NCI-H2081 treated with DMSO at 0.1 percent for 48 hours (cell line): Measurements from ENCODE around the gene DTHD1.

Source experiments
- DNase-seq: peaks from one replicate; lab custom pipeline; 2025; lab: John Stamatoyannopoulos, UW

DTHD1 gene

DNA sequence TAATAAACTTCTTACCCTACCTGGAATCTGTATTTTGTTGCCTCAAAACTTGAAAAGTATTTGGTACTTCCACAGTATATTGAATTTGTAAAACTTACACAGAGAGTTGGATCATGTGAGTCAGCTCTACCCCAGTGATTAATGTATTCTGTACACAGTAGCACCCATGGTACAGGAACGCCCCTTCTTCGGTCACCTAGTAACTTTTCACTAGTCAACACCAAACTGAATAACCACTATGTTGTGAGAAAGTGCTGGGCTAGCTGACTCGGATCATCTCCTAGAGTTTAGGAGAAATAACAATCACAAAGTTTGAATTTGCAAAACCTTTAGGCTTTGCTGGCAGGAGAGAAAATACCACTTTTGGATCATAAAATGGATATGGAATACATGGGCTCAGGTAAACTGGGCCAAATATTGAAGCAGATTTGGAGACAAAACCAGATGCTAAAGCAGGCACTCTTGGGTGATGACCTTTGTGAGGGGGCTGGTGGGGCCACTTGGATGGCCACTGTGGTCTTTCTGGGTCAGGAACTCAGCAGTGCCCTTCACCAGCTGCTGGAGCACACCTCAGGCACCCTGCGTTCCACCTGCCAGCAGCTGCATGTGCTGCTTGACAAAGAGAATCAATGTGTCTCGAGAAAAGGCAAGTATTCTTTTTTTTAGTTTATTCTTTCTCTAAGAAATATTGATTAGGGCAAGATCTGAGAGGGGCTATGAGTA lies at the start of gene DTHD1:
TSS of gene DTHD1 (plus strand) at position 233 of the 723 bp plus-strand sequence. CDS start at position 376, 143 bp downstream.
- no peak for DNase-seq

DNA sequence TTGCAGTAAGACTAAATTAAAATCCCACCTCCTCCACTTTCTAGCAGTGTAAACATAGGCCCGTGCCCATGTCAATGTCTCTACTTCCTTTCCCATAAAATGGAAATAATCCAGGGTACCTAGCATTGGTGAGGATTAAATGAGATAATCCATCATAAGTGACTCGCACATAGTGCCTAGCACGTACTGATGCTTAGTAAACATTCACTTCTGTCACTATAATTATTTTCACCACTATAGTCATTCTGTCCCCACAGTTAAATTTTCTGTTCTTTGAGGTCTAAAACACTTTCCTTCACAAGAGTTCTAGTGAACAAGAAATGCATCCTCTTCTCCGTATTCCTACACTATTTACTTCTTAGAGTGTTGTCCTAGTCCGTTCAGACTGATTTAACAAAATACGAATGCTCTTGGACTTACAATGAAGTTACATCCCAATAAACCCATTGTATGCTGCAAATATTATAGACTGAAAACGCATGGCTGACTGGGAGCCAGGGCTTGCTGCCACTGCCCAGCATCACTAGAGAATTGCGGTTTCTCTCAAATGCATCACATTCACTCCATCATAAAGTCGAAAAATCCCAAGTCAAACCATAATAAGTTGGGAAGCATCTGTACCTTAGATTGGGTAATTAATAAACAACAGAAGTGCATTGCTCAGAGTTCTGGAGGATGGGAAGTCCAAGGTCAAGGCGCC lies 47.7 kb upstream of the DTHD1 start:
- DNase-seq = no peak

DNA sequence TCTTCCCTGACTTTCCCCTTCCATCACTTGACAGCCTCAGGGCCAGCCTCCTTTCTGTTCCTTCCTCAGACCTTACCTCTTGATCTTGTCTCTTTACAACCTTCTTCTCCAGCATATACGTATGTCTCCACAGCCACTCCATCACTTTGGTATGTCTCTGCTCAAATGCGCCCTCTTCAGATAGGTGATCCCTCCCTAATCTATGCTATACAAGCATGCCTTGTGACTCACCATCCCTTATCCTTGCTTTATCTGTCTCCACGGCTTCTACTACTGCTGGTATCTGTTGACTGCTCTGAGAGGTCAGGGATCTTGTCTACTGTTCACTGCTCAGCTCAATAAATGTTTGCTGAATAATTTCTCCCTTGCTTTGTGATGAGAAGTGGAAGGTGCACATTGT lies 46.1 kb upstream of the DTHD1 start:
- no peak for DNase-seq

DNA sequence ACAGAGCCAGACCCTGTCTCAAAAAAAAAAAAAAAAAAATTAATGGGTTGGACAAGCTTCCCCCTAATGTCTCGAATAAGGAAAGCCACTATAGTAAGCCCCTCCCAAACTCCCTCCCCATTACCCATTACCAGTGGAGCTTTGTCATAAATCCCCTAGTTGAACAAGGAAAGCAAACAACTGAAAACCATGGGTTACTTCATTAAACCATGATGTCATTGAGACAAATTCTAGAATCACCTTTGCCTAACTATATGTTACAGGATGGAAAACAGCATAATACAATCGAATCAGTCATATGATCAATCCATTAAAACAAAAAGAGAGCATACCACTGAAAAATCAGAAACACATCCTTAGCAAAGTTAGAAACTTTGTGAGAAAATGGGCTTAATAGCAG lies 45.3 kb upstream of the DTHD1 start:
- no peak for DNase-seq

DNA sequence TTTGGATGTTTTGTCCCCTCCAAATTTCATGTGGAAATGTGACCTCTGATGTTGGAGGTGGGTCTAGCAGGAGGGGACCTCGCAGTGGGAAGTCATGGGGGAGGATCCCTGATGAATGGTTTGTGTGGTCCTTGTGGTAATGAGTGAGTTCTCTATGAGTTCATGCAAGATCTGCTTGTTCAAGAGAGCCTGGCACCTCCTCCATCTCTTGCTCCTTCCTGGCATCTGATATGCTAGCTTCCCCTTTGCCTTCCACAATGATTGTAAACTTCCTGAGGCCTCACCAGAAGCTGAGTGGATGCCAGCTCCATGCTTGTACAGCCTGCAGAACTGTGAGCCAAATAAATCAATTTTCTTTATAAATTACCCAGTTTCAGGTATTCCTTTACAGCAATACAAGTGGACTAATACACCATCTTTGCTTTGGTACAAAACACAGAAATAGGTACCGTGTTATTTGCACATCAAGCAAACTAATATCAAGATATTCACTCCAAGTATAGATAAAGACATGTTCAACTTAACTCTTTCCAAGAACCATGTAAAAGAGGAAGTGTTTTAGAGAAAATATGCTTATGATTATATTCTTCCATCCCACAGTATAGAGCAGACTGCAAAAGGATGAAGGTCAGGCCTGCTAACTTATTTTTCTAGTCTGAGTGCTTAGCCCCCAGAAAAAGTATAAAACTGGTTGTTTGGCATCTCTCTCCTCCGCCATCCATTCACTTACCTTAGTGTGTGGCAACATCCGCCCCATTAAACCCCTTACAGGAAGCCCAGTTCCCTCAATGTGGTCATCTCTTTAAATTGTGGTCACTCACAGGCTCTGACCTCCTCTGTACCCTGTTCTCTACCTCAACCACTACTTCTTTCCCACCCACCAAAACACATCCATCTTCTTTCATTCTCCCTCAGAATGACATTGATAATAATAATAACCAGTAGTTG lies 43.8 kb upstream of the DTHD1 start:
- no peak for DNase-seq

DNA sequence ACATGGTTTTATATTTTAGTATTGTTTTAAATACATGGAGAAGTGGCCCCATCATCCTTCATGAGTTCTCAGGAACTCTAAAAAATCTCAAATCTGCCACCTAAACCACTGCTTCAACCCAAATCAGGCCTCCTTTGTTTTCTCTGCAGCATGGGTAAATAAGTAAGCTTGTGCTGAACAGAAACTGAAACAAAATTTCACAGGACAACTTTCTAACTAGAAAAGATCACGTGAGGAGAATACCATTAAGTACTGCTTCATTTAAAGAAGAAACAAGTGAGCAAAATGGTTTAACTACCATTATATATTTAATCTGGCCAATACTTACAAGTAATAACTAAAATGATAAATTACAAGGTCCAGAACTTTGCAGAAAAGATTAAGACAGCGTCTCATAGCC lies 39.6 kb upstream of the DTHD1 start:
- no peak for DNase-seq

DNA sequence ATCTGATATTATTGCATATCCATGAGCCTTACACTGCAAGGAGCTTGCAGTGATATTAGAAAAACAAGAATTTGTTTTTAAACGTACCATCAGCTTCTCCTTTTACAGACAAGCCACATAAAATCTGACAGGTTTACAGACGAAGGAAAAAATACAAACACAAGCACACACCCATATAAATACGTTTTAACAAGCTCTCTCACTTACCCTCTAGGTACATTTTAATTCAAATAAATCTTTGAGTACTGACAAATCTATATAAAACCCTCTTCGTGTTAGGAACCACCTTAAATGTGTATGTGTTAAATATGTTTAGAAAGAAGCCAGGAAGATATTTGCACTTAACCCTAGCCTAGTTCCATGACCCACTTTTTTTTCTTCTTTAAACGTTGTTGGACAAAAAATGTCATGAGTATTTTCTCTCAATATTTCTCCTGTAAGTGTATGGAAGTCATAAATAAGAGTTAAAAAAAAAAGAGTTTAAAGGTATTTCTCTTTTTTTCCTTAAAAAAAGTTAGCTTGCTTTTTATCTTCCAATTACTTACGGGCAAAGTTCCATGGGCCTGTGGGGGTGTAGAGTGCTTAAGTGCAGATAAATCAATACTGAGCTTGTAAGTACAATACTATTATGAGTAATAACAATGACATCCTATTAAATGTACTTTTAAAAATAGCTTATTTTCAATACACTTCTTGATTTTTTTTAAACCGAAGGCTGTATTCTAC lies 38.6 kb upstream of the DTHD1 start:
- DNase-seq = no peak

DNA sequence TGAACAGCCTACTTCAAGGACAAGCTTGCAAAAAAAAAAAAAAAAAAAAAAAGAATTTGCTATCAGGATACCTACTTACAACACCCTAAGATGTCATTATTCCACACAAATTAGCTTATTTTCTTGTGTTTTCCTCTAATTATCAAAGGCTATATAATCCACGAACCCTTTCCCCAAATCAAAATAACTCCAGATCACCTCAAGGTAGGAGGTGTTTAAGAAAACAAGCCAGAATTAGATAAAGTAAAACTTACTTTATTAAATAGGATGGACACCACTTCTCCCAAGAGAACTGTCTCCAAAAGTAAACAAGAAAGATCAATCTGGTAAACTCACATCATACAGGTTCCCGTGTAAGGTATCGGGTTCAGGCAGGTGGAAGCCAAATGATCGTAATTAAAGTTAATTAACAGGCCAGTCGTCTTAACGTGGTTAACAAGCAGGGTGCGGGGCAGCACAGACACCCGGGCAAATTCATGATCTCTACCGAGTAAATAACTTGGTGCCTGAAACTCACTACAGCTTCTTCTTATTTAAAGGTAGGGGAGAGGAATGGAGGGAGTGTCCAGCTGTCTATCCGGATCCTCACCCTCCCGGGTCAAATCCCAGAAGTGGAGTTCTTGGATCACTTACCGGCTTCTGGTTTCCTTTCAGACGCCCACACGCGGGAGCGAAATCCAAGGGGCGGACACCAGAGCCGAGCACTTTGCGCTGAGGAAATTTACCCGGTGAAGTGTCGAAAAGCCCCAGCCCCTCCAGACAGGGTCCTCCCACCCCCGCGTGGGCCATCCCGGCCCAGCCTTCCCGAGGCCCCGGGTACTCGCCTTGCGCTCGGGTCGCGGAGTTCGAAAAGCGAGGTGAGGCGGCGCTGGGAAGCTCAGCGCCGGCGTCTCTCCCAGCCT lies 37.8 kb upstream of the DTHD1 start:
- no peak for DNase-seq

DNA sequence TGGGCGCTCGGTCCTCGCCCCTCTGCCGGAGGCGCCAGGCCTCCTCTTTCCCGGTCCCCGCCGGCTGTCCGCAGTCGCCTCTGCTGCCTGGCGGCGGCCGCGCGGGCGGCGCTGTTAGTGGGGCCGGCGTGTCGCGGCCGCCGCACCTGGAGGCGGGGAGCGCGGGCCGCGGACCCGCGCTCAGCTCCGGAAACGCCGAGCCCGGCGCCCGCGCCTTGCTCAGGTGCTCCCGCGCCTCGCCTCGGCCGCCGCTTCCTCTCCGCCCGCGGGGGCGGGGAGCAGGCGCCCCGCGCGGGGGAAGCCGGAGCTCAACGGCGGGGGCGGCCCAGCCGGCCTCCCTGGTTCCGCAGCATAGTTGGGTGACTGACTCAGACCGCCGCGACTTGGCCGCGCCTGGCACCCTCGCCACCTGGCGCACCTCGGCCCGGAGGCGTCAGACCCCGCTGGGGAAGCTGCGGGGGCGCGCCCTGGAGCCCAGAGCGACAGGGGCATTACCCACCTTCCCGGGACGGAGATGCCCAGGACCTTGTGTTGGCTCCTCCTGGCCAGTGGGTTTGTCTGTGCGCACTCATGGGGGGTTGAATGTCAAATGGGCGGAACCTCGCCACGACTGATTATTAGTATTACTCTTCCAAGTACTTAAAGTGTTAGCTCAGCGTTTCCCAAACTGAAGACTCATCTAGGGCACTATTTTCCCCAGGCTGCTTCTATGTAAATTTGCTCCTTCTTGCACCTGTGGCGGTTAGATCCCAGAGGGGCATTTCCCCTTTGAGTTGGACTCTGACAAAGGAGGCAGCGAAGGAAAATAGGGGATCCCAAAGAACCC lies 36.9 kb upstream of the DTHD1 start, which contains the start of gene ARAP2:
TSS of gene ARAP2 (minus strand) at position 258 of the 826 bp plus-strand sequence. CDS start 15,028 bp downstream, outside the sequence.
- DNase-seq = no peak

DNA sequence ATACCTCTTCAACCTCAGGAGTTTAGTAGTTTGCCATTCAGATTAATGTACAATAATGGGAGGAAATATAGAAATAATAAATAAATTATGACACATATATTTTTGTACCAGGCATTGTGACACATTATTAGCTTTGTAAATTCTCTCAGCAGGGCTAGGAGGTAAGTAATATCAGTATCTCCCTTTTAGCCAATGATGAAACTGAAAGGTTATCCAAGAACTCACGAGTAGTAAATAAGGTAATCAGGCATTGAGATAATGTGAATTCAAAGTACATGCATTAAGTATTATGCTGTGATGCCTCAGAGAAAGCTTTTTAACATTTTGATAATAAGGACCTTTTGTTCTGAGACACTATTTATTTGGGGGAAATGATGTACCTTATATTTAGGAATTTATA lies 31.8 kb upstream of the DTHD1 start:
- no peak for DNase-seq

DNA sequence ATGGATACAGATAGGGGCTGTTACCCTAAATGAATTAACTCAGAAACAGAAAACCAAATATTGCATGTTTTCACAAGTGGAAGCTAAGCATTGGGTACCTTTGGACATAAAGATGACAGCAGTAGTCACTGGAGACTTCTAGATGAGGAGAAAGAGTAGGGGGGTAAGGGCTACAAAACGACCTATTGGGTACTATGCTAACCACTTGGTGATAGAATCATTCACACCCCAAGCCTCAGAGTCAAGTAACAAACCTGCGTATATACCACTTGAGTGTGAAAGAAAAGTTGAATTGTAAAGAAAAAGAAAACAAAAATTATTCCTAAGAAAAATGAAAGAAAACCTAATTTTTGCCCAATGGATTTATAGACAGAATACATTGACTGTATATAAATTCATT lies 29.4 kb upstream of the DTHD1 start:
- DNase-seq = no peak

DNA sequence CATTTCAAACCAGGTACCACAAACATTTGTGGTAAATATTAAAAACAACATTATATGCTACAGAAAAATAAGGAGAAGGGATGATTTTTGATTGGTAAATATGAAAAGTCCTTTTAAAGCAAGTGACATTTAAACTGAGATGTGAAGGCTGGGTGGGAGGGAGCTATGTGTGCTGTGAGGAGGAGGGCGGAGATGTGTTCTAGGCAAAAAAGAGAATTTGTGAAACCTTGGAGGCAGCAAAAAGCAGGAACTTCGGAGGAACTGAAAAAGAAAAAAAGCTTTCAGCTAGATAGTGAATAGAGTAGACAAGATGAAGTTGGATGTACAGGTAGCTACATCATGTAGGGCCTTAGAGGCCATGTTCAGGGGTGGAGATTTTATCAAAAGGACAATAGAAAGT lies 27.0 kb upstream of the DTHD1 start:
- DNase-seq = no peak

DNA sequence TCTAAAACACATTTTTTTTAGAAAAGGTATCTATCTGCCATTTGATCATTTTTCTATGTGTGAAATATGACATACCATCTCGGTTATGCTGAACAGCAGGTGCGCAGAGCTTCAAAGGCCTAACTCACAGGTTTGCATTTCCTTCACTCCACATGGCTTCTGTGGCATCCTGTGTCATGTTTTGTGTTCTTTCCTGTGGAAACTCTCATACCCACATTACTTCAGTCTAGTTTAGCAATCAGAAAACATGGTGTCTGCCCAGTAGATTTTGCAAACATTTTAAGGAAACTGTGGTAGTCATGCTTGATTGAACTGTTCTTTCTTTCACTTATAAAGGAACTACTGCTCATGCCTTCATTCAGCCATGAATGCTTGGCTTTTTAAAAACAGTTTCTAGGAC lies 25.8 kb upstream of the DTHD1 start:
- no peak for DNase-seq

DNA sequence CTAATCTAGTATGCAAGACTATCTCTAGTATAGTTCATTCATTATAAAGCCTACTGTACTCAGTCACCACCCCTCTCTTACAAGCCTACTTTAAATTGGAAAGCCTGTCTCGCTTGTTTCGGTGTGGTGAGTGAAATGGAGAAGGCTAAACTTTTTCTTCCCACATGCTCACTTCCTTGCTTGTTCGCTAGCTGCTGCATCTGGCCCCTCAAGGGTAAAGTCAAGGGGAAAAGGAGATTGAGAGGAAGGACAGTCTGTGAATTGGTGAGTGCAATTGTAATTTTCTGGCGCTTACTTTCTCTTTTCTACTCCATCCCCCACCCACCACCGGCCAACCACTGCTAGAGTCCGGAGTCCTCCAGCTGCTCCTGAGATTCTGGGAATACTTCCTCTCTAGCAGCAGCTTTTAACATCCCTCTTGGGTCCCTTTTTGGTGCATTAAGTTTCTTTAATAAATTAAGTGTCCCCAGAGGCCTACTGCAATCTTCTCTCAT lies 25.0 kb upstream of the DTHD1 start:
- no peak for DNase-seq

DNA sequence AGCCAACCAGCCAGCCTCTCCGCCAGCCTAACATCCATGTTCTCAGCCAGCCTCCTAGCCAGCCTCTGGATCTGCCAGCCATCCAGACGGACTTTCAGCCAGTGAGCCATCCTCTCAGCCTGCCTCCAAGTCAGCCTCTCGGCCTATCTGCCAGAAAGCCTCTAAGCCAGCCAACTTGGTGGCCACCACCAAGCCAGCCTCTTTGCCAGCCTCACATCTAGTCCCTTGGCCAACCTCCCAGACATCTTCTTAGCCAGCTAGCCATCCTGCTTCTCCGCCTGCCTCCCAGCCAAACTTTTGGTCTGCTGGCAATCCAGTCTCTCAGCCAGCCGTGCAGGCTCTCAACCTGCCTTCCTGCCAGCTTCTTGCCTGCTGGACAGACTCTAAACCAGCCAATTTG lies 20.7 kb upstream of the DTHD1 start:
- DNase-seq = no peak

DNA sequence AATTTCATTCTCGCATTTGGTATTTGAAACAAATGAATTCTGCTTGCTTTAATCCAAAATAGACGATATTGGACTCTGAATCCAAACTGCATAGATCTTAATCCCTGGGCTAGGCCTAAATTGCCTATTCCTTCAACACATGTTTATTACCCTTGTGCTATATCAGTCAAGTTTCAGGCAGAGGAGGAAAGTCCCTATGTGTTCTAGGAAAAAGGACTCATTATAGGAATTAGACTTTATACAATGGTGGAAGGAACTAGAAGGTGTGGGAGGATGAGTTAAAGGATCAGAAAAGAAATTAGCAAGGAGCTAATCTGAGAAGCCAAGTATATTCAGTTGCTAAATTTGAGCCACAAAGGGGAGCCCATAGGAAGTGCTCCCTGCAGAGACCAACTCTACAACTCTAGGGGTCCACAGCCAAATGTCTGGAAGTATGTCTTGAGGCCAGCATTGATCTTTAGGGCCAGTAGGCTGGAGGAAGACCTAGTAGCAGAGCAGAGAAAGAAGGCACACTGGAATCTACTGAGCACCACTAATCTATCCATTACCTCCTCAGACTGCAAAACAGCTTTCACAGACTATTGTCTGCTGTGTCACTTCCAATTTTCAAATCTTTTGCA lies 17.1 kb upstream of the DTHD1 start:
- no peak for DNase-seq

DNA sequence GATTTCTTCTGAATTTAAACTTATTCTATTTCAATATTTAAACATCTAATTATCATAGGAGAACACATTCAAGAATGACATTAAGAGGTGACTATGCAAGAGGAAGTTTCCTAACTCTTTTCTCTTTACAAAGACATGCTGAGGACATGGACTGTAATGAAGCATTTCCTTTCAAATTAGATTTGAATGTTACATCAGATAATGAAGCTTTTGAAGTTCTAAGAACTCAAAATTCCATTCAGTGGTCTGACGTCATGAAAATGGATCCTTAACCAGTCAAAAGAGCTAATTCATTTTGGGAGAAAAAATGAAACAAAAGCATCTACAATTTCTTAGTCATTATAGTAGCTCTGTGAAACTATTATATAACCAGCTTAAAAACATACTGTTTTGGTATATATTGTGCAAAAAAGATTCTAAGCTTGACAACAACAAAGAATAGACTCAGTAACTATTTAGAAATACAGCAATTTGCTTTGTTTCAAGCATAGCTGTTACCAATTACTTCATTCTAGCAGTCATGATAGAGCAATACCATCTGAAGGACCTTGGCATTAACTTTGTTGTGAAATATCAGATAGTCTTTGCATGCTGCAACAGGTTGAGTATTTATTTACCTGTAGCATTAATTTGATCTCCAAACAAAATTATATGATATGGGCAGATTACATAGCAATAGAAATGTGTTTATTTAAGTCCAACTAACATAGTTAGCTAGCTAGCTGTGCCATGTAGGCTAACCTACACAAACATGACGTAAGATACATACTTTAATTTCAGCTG lies 13.7 kb upstream of the DTHD1 start:
- DNase-seq = no peak

DNA sequence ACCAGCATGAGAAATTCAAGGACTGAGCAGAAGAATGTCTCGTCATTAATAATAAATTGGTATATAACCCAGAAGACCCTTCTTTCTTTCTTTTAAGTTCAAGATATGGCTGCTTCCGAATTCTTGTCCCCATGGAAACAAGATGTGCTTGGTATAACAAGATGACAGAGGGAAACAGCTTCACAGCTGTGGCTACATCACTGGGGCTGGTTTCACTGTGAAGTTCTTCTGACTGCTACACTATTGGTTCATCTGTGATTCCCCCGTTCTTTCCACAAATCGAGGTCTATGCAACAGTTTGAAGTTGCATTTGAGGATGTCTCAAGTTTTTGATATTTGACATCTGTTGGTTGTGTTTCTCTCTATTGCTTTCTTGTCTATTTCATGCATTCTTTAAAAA lies 12.3 kb upstream of the DTHD1 start:
- DNase-seq = no peak
